Astrocyte of the cerebellum (primary cell): Measurements from ENCODE around the gene DCAF16.
A peak's percentile ranks its signal among the peaks of the same experiment; 100 is the strongest.

Experiments used
- DNase-seq: peaks from one replicate; pipeline ENCODE4 v3.0.0-alpha.2; 2011; ENCODE audit warnings: low read depth
- H3K4me3 ChIP-seq: 2 replicates; pipeline ENCODE4 v1.5.1; 2011; ENCODE audit warnings: mild to moderate bottlenecking, low read depth, low read length, moderate library complexity
- CTCF ChIP-seq: IDR thresholded peaks from 2 replicates; pipeline ENCODE4 v1.5.1; 2012; ENCODE audit warnings: low read length, low read depth, moderate library complexity, mild to moderate bottlenecking; ENCODE audit errors: missing control alignments
- in situ Hi-C: cut with HindIII; loops from 2 replicates; pipeline ENCODE4 v1.10.0; 2017; ENCODE audit warnings: low sequenced_read_pairs

Gene DCAF16

GRCh38 chr4:17765514-17766286, 44.9 kb downstream of the DCAF16 start:
- no peak for DNase-seq
- no peak for TF ChIP-seq CTCF
- H3K4me3 ChIP-seq = no peak overlapping the region
- in situ Hi-C loops = no loop called here

GRCh38 chr4:17763931-17764330, 46.6 kb downstream of the DCAF16 start:
- no peak for DNase-seq
- TF ChIP-seq CTCF = no peak
- in situ Hi-C loops = no loop called here
- no peak overlapping the region for H3K4me3 ChIP-seq

- in situ Hi-C loops = no loop called here
- no peak for DNase-seq
- TF ChIP-seq CTCF = no peak
- H3K4me3 ChIP-seq = no peak overlapping the region
Measured at GRCh38 chr4:17763416-17763815, 47.1 kb downstream of the DCAF16 start.

GRCh38 chr4:17762726-17763125, 47.8 kb downstream of the DCAF16 start:
- DNase-seq = peak; percentile 18
- in situ Hi-C loops = no loop called here
- TF ChIP-seq CTCF = peak; percentile 26
- no peak overlapping the region for H3K4me3 ChIP-seq

- no peak for TF ChIP-seq CTCF
- in situ Hi-C loops = no loop called here
- no peak overlapping the region for H3K4me3 ChIP-seq
- no peak for DNase-seq
Measured at GRCh38 chr4:17761062-17761461, 49.5 kb downstream of the DCAF16 start.

- H3K4me3 ChIP-seq = no peak overlapping the region
- DNase-seq = no peak
- in situ Hi-C loops = no loop called here
- no peak for TF ChIP-seq CTCF
Measured at GRCh38 chr4:17760626-17761025, 49.9 kb downstream of the DCAF16 start.
